ENCODE measurements around the gene FOXA2. TPM values are rescaled to one million over a fixed set of nuclear protein-coding genes. Genes with fewer than 3 reads are reported as not detected.

Gene FOXA2
- total and polyA plus RNA-seq, 2 of the 13 experiments (the other 11 are each of a cell fraction or from before 2014, with no cell fraction given) = 8.8 to 12.2 TPM

- TF ChIP-seq YEATS2 (CRISPR knock-in tag; IDR thresholded peaks at IDR 0.05; ENCODE audit: borderline replicate concordance) (no peak), SPEN (CRISPR knock-in tag; IDR thresholded peaks at IDR 0.05; ENCODE audit: low read depth) (no peak; the same call in 1 of the 2 replicates), ZNF232 (CRISPR knock-in tag; IDR thresholded peaks at IDR 0.05; ENCODE audit: borderline replicate concordance) (peak; percentile 62), SALL1 (CRISPR knock-in tag; IDR thresholded peaks at IDR 0.05) (peak; percentile 52; the same call in 1 of the 2 replicates), ZNF790 (CRISPR knock-in tag; IDR thresholded peaks at IDR 0.05; ENCODE audit: borderline replicate concordance) (0 out of 2 replicates have a peak, but pooled peaks have one; percentile 29), ZNF569 (CRISPR knock-in tag; IDR thresholded peaks at IDR 0.05; ENCODE audit: borderline replicate concordance) (no peak), LRRFIP1 (CRISPR knock-in tag; conservative IDR thresholded peaks at IDR 0.05) (no peak), RAD21 (CRISPR knock-in tag; IDR thresholded peaks at IDR 0.05) (peak; percentile 67; the same call in 1 of the 2 replicates), POGK (CRISPR knock-in tag; conservative IDR thresholded peaks at IDR 0.05) (no peak), ZFP82 (CRISPR knock-in tag; IDR thresholded peaks at IDR 0.05; ENCODE audit: borderline replicate concordance) (peak; percentile 45; the same call in 1 of the 2 replicates), PBX3 (CRISPR knock-in tag; IDR thresholded peaks at IDR 0.05; ENCODE audit: borderline replicate concordance) (no peak), CBX1 (IDR thresholded peaks at IDR 0.05; ENCODE audit: low read depth) (no peak), NFYB (CRISPR knock-in tag; IDR thresholded peaks at IDR 0.05) (no peak), ZNF607 (CRISPR knock-in tag; IDR thresholded peaks at IDR 0.05; ENCODE audit: borderline replicate concordance) (peak; percentile 28), POGZ (CRISPR knock-in tag; IDR thresholded peaks at IDR 0.05) (no peak), ZNF713 (CRISPR knock-in tag; IDR thresholded peaks at IDR 0.05) (no peak), HNF4G (IDR thresholded peaks at IDR 0.05; ENCODE audit: borderline replicate concordance, low read depth, low read length) (no peak), HNF4G (CRISPR knock-in tag; IDR thresholded peaks at IDR 0.05; ENCODE audit: borderline replicate concordance, low read depth) (no peak), PHF21A (CRISPR knock-in tag; IDR thresholded peaks at IDR 0.05) (no peak), MED13 (CRISPR knock-in tag; IDR thresholded peaks at IDR 0.05) (peak; percentile 61; the same call in 1 of the 2 replicates), ZSCAN5A (CRISPR knock-in tag; IDR thresholded peaks at IDR 0.05; ENCODE audit: borderline replicate concordance) (0 out of 2 replicates have a peak, but pooled peaks have one; percentile 31), KLF13 (CRISPR knock-in tag; IDR thresholded peaks at IDR 0.05) (no peak), ARHGAP35 (CRISPR knock-in tag; IDR thresholded peaks at IDR 0.05; ENCODE audit: borderline replicate concordance) (no peak)
These were observed 1.2 kb downstream of the FOXA2 start (continued) for GRCh38 chr20:22582964-22583772.
